A172 (cell line): Measurements from ENCODE around the gene ELMO2. TPM values are rescaled to one million over a fixed set of nuclear protein-coding genes. Genes with fewer than 3 reads are reported as not detected.

Experiments
- DNase-seq: peaks from one replicate; pipeline ENCODE4 v3.0.0-alpha.2; 2015; ENCODE audit warnings: low spot score
- total RNA-seq: library from RNA; depleted of rRNA; stranded (reverse); fragments of >200 nt; shearing (Covaris generic); gene quantifications from 2 replicates; pipeline ENCODE4 v1.2.3, GENCODE V29; 2014; rRNA removed

ELMO2 gene
- total RNA-seq, 1 experiment from 2014 or later: 44.9 TPM

GRCh38 chr20:46332373-46333160 is 73.8 kb downstream of the ELMO2 start:
- DNase-seq: no peak

GRCh38 chr20:46331611-46332361 is 74.6 kb downstream of the ELMO2 start:
- DNase-seq: no peak

- no peak for DNase-seq
Measured at GRCh38 chr20:46330831-46331371, 75.5 kb downstream of the ELMO2 start.

- no peak for DNase-seq
Measured at GRCh38 chr20:46330072-46330763, 76.2 kb downstream of the ELMO2 start.

- DNase-seq: no peak
Measured at GRCh38 chr20:46328200-46328882, 78.1 kb downstream of the ELMO2 start.

GRCh38 chr20:46327557-46327956 is 78.9 kb downstream of the ELMO2 start:
- no peak for DNase-seq

- no peak for DNase-seq
Measured at GRCh38 chr20:46325789-46326188, 80.6 kb downstream of the ELMO2 start.

GRCh38 chr20:46324960-46325703 is 81.3 kb downstream of the ELMO2 start:
- DNase-seq: peak; percentile 40

- DNase-seq: no peak
Measured at GRCh38 chr20:46324379-46324778, 82.0 kb downstream of the ELMO2 start.

GRCh38 chr20:46323557-46323956 is 82.9 kb downstream of the ELMO2 start:
- no peak for DNase-seq

GRCh38 chr20:46322641-46323040 is 83.8 kb downstream of the ELMO2 start:
- peak; percentile 27 for DNase-seq

GRCh38 chr20:46317685-46318177 is 88.7 kb downstream of the ELMO2 start:
- DNase-seq: no peak

- DNase-seq: no peak
Measured at GRCh38 chr20:46316984-46317684, 89.3 kb downstream of the ELMO2 start.

Other genes starting within 250 kb of the ELMO2 start
- not detected in 2 replicates for gene CDH22, start 98.1 kb downstream of the ELMO2 start, total RNA-seq
- 0.12 TPM in 1 of 2 replicates, not detected in the other for gene ZNF334, start 106.9 kb upstream of the ELMO2 start, total RNA-seq
- gene OCSTAMP, start 144.0 kb upstream of the ELMO2 start, total RNA-seq: not detected in 2 replicates
- gene SLC13A3, start 244.8 kb upstream of the ELMO2 start, total RNA-seq: not detected in 2 replicates